Naive thymus-derived CD4-positive, alpha-beta T cell (primary cell): ENCODE measurements around the gene TREM2. TPM values are rescaled to one million over a fixed set of nuclear protein-coding genes. Genes with fewer than 3 reads are reported as not detected.

Source experiments
- ATAC-seq: fragments of 150-1000 bp; cut with Tn5 transposase; 2 replicates; pipeline ENCODE4 v1.10.0; 2021; ENCODE audit warnings: mild to moderate bottlenecking, moderate library complexity
- CTCF ChIA-PET: fragments of 350-600 bp; sonication (Branson Sonifier 250); formaldehyde crosslinking; loops from one replicate; lab custom pipeline; 2021; ENCODE audit warnings: antibody characterized with exemption; lab: Charles Lee
- POLR2A ChIA-PET: fragments of 350-600 bp; sonication (Branson Sonifier 250); formaldehyde crosslinking; loops from one replicate; lab custom pipeline; 2021; ENCODE audit warnings: antibody characterized with exemption, inconsistent platforms; lab: Charles Lee
- DNase-seq, 9 donors: peaks; one replicate each; pipeline versions ENCODE4 v3.0.0 to v3.0.0-alpha.2; 2020 to 2022; ENCODE audit warnings: mixed read lengths in 1 of 9
- H3K27ac ChIP-seq: one replicate; pipeline ENCODE4 v1.7.0; 2013; ENCODE audit warnings: mild to moderate bottlenecking, low read depth, low read length, moderate library complexity
- H3K27me3 ChIP-seq, 2 donors: one replicate each; pipeline ENCODE4 v1.7.0; 2013; ENCODE audit warnings: low read length in 2 of 2, mild to moderate bottlenecking in 2 of 2, moderate library complexity in 2 of 2; ENCODE audit not compliant: control insufficient read depth in 2 of 2, insufficient read depth in 2 of 2
- H3K36me3 ChIP-seq, 3 experiments: 1 replicate in 2 of 3; 2 replicates in 1 of 3; pipeline ENCODE4 v1.7.0; 2013; ENCODE audit warnings: low read length in 3 of 3, mild to moderate bottlenecking in 3 of 3, moderate library complexity in 1 of 3; ENCODE audit not compliant: insufficient read depth in 3 of 3, control insufficient read depth in 2 of 3
- H3K4me1 ChIP-seq, 2 donors: one replicate each; pipeline ENCODE4 v1.7.0; 2013; ENCODE audit warnings: low read length in 2 of 2, mild to moderate bottlenecking in 2 of 2, moderate library complexity in 1 of 2; ENCODE audit not compliant: control insufficient read depth in 2 of 2, insufficient read depth in 2 of 2
- H3K4me3 ChIP-seq: 2 replicates; pipeline ENCODE4 v1.7.0; 2013; ENCODE audit warnings: mild to moderate bottlenecking, low read length
- H3K9me3 ChIP-seq, 3 experiments: 1 replicate in 2 of 3; 2 replicates in 1 of 3; pipeline ENCODE4 v1.7.0; 2013; ENCODE audit warnings: low read length in 3 of 3; ENCODE audit not compliant: control insufficient read depth in 2 of 3
- H3K27ac Mint-ChIP-seq, 9 donors: one replicate each; pipeline ENCODE4 v1.8.0; 2020 to 2022; ENCODE audit warnings: mixed read lengths in 9 of 9, mild to moderate bottlenecking in 8 of 9, moderate library complexity in 5 of 9, inconsistent platforms in 2 of 9
- H3K27me3 Mint-ChIP-seq, 5 donors: one replicate each; pipeline ENCODE4 v1.8.0; 2021 to 2022; ENCODE audit warnings: mixed read lengths in 5 of 5, mild to moderate bottlenecking in 1 of 5
- H3K36me3 Mint-ChIP-seq, 5 donors: one replicate each; pipeline ENCODE4 v1.8.0; 2020 to 2022; ENCODE audit warnings: mixed read lengths in 5 of 5, mild to moderate bottlenecking in 3 of 5, inconsistent platforms in 1 of 5
- H3K4me1 Mint-ChIP-seq, 7 donors: one replicate each; pipeline ENCODE4 v1.8.0; 2020 to 2022; ENCODE audit warnings: mixed read lengths in 7 of 7, mild to moderate bottlenecking in 3 of 7, inconsistent platforms in 1 of 7
- H3K4me3 Mint-ChIP-seq, 10 donors: one replicate each; pipeline ENCODE4 v1.8.0; 2020 to 2022; ENCODE audit warnings: mild to moderate bottlenecking in 10 of 10, mixed read lengths in 10 of 10, moderate library complexity in 6 of 10, inconsistent platforms in 2 of 10
- H3K9me3 Mint-ChIP-seq, 11 donors: one replicate each; pipeline ENCODE4 v1.8.0; 2020 to 2022; ENCODE audit warnings: mixed read lengths in 11 of 11, mild to moderate bottlenecking in 4 of 11, inconsistent platforms in 1 of 11, moderate library complexity in 1 of 11
- intact Hi-C, 2 donors: fragments of 100-400 bp; cut with micrococcal nuclease; formaldehyde crosslinking; loops; one replicate each; pipeline ENCODE4 v1.15.1; 2023
- polyA plus RNA-seq, 2 donors: library from polyadenylated mRNA; unstranded; fragments of 300-500 nt; fragmentation: Illumina TruSeq; gene quantifications; one replicate each; pipeline ENCODE4 v1.2.3, GENCODE V29; 2021
- total RNA-seq, 6 experiments: library from RNA in 5 of 6; stranded (reverse) in 5 of 6; gene quantifications; 1 replicate in 5 of 6; 2 replicates in 1 of 6; pipeline ENCODE4 v1.2.3 and lab custom pipeline; 2021 to 2026

The TREM2 gene
- total and polyA plus RNA-seq, 7 experiments from 2014 or later, result 3.1 to 3.2 TPM; not detected in 5

DNA sequence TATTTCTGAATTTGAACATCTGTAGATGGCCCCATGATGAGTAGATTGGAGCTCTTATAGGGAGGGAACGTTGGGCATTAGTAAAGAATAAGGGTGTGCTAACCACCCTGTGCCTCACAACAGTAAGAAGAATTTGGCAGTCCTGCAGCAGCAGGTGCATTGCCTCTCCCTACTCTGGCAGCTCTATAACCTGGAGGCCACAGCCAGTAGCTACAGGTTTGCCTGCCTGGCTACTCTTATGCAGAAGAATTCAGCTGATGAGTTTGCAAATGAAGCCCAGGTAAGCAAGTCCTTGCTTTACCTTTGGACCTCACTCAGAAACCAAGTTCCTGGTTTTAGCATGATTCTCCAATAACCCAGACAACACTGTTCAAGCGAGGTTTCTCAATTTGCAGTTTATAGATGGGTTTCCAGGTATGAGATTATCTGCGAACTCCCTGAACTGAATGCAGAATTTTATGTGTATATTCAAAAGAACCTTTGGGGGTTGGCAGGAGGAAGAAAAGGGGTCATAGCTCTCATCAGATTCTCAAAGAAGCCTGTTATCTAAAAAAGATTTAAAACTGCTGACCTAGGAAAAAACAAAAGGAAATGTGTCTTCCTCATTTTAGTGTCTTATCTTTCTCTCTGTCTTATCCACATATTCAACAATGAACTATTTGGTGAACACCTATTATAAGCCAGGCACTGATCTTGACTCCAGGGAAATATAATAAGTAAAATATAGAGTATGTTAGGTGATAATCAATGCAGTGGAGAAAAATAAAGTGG, 27.7 kb downstream of the TREM2 start:
- ChIA-PET CTCF (no interaction called here), POLR2A (no interaction called here)
- Histone ChIP-seq H3K36me3 (peaks cover 0 to 23% (median 0%) of the 10 kb centered on the region in 3 experiments), H3K4me3 (no peak overlapping the region), H3K4me1 (no peaks in the 10 kb centered on the region), H3K9me3 (no peaks in the 10 kb centered on the region), H3K27ac (no peak overlapping the region), H3K27me3 (no peaks in the 10 kb centered on the region)
- H3K9me3 Mint-ChIP-seq, result peaks cover 0 to 2% (median 0%) of the 10 kb centered on the region in 11 donors
- no peaks in the 10 kb centered on the region for H3K27me3 Mint-ChIP-seq
- ATAC-seq (no peak), DNase-seq (no peak)
- peaks cover 5 to 49% (median 36%) of the 10 kb centered on the region in 5 donors for H3K36me3 Mint-ChIP-seq
- no peak overlapping the region for H3K27ac Mint-ChIP-seq
- no peak overlapping the region for H3K4me3 Mint-ChIP-seq
- H3K4me1 Mint-ChIP-seq, result peaks cover 0 to 5% (median 0%) of the 10 kb centered on the region in 7 donors
- intact Hi-C loops, result no loop called here

DNA sequence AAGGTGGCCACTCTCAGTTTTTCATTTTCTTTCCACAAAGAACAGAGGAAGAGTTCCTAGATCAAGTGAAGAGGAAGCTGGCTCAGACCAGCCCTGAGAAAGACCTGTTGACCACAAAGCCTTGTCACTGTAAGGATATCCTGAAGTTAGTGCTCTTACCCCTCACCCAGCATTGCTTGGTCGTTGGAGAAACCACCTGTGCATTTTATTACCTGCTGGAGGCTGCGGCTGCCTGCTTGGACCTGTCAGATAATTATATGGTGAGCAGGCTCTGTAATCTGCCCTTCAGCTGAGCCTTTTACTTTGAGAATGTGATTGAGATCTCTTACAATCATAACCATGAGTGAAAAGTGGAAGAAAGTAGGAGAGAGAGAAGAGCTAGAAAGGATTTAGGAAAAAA, 30.7 kb downstream of the TREM2 start:
- ATAC-seq (no peak), DNase-seq (no peak)
- Mint-ChIP-seq H3K27me3 (no peaks in the 10 kb centered on the region), H3K4me1 (peaks cover 0 to 5% (median 0%) of the 10 kb centered on the region in 7 donors), H3K9me3 (peaks cover 0 to 3% (median 0%) of the 10 kb centered on the region in 11 donors), H3K27ac (peak overlapping the region in 1 of 9 donors; percentile 36), H3K36me3 (peaks cover 6 to 39% (median 32%) of the 10 kb centered on the region in 5 donors), H3K4me3 (no peak overlapping the region)
- intact Hi-C loops, result no loop called here
- Histone ChIP-seq H3K27ac (no peak overlapping the region), H3K9me3 (no peaks in the 10 kb centered on the region), H3K36me3 (peaks cover 0 to 17% (median 0%) of the 10 kb centered on the region in 3 experiments), H3K4me3 (no peak overlapping the region), H3K4me1 (no peaks in the 10 kb centered on the region), H3K27me3 (no peaks in the 10 kb centered on the region)
- ChIA-PET POLR2A (no interaction called here), CTCF (no interaction called here)

DNA sequence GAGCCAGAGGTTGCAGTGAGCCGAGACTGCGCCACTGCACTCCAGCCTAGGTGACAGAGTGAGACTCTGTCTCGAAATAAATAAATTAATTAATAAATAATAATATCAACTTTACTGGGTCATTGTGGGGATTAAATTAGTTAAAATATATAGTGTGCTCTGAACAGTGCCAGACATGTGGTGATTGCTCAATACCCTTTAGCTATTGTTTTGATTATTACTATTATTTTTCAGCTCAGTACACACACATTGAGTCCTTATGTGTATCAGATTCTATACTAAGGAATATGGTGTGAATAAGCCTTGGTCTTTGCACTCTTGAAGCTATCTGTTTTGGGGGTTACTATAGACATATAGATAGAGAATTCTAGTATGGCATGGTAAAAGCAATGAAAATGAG, 37.6 kb downstream of the TREM2 start:
- Histone ChIP-seq H3K4me1 (no peaks in the 10 kb centered on the region), H3K4me3 (no peak overlapping the region), H3K27me3 (no peaks in the 10 kb centered on the region), H3K36me3 (peaks cover 0 to 15% (median 0%) of the 10 kb centered on the region in 3 experiments), H3K9me3 (no peaks in the 10 kb centered on the region), H3K27ac (no peak overlapping the region)
- Mint-ChIP-seq H3K9me3 (peaks cover 0 to 3% (median 0%) of the 10 kb centered on the region in 11 donors), H3K36me3 (peaks cover 9 to 44% (median 35%) of the 10 kb centered on the region in 5 donors), H3K4me1 (no peaks in the 10 kb centered on the region), H3K4me3 (no peak overlapping the region), H3K27ac (no peak overlapping the region), H3K27me3 (no peaks in the 10 kb centered on the region)
- DNase-seq (no peak), ATAC-seq (no peak)
- ChIA-PET CTCF (no interaction called here), POLR2A (no interaction called here)
- intact Hi-C loops, result no loop called here

DNA sequence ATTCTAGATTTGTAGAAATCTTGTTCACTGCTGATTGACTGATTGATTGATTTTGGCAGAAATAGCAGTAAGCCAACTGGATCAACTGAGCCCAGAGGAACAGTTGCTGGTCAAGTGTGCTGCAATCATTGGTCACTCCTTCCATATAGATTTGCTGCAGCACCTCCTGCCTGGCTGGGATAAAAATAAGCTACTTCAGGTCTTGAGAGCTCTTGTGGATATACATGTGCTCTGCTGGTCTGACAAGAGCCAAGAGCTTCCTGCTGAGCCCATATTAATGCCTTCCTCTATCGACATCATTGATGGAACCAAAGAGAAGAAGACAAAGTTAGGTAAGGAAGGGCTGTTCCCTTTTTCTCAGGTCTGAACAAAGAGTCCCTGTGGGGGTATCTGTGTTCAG, 40.0 kb downstream of the TREM2 start:
- H3K4me1 Mint-ChIP-seq, result no peaks in the 10 kb centered on the region
- CTCF ChIA-PET, result no interaction called here

DNA sequence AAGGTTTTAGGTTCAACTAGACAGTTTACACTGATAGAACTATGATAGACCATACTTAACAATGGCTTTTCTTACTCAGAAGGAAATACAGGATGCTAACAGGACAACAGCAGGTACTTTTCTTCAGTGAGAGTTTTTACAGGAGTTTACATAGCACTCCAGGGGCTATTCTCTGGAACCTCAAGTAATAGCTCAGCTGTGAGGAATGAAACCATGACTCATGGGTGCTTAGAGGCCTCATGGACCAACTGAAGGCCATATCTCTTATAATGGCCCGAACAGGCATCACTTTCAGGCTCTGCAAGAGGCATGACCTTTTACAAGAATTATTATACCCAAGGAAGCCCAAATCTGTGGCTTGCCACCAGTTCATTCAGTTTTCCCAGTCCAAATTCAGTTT, 40.5 kb downstream of the TREM2 start:
- no peak overlapping the region for H3K4me3 Mint-ChIP-seq
- no peak overlapping the region for H3K27ac ChIP-seq
- H3K27ac Mint-ChIP-seq, result no peak overlapping the region
- no peaks in the 10 kb centered on the region for H3K4me1 ChIP-seq
- ChIA-PET CTCF (no interaction called here), POLR2A (no interaction called here)
- H3K27me3 Mint-ChIP-seq, result no peaks in the 10 kb centered on the region
- H3K9me3 ChIP-seq, result no peaks in the 10 kb centered on the region
- no peaks in the 10 kb centered on the region for H3K27me3 ChIP-seq
- ATAC-seq (no peak), DNase-seq (no peak)
- peaks cover 0 to 2% (median 0%) of the 10 kb centered on the region in 11 donors for H3K9me3 Mint-ChIP-seq
- H3K4me3 ChIP-seq, result no peak overlapping the region
- H3K36me3 ChIP-seq, result peaks cover 0 to 18% (median 0%) of the 10 kb centered on the region in 3 experiments
- no peaks in the 10 kb centered on the region for H3K4me1 Mint-ChIP-seq
- intact Hi-C loops, result no loop called here
- H3K36me3 Mint-ChIP-seq, result peaks cover 7 to 57% (median 34%) of the 10 kb centered on the region in 5 donors

More for the DNA sequence above, 40.0 kb downstream of the TREM2 start:
- no peaks in the 10 kb centered on the region for H3K9me3 ChIP-seq
- H3K9me3 Mint-ChIP-seq, result peaks cover 0 to 3% (median 0%) of the 10 kb centered on the region in 11 donors
- no peaks in the 10 kb centered on the region for H3K27me3 ChIP-seq
- intact Hi-C loops, result no loop called here
- POLR2A ChIA-PET, result no interaction called here
- no peaks in the 10 kb centered on the region for H3K4me1 ChIP-seq
- no peak overlapping the region for H3K4me3 ChIP-seq
- no peak for DNase-seq
- H3K27me3 Mint-ChIP-seq, result no peaks in the 10 kb centered on the region
- ATAC-seq, result no peak
- H3K4me3 Mint-ChIP-seq, result no peak overlapping the region
- peak overlapping the region in 1 of 9 donors; percentile 58 for H3K27ac Mint-ChIP-seq
- H3K36me3 ChIP-seq, result peaks cover 0 to 18% (median 0%) of the 10 kb centered on the region in 3 experiments
- peaks cover 9 to 54% (median 35%) of the 10 kb centered on the region in 5 donors for H3K36me3 Mint-ChIP-seq
- no peak overlapping the region for H3K27ac ChIP-seq

DNA sequence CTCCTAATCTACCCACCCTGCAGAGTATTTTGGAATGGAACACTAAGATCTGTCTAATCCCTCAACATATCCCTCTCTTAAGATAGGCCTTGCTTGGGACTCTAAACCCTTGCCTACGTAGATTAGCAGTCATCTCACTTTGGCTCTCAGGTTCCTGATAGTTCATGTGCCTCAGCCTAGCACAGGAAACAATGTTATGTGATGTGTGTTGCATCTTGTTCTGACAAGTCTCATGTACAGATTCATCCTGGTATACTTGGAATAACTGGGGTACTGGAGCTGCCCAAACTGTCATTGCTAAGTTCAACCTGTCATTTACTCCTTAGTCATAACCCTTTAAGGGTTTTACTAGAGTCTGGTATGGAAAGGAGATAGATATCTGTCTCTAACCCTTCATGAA, 42.9 kb downstream of the TREM2 start:
- DNase-seq, result no peak
- intact Hi-C loops, result no loop called here
- no peaks in the 10 kb centered on the region for H3K4me1 Mint-ChIP-seq

DNA sequence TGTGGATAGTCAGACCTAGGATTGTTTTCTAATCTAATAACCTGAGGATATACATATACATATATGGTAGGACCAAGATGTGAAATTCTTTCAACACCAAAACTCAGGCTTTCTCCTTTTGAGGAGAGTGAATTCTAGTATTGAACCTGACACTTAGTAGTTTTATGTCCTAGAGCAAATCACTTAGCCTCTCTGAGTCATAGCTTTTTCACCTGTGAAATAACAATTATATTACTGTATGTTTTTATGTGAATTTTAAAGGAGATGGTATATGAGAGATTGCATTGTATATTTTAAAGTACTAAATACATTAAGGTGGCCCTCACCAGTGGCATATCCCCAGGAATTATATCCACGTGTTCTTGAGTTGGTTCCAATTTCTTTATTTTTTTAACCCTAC, 43.4 kb downstream of the TREM2 start:
- peaks cover 0 to 18% (median 0%) of the 10 kb centered on the region in 3 experiments for H3K36me3 ChIP-seq
- H3K9me3 ChIP-seq, result no peaks in the 10 kb centered on the region
- Mint-ChIP-seq H3K36me3 (peaks cover 3 to 56% (median 32%) of the 10 kb centered on the region in 5 donors), H3K4me3 (no peak overlapping the region), H3K27me3 (no peaks in the 10 kb centered on the region), H3K4me1 (no peaks in the 10 kb centered on the region), H3K27ac (no peak overlapping the region), H3K9me3 (no peaks in the 10 kb centered on the region)
- no peak for DNase-seq
- H3K4me1 ChIP-seq, result no peaks in the 10 kb centered on the region
- no peak overlapping the region for H3K27ac ChIP-seq
- POLR2A ChIA-PET, result no interaction called here
- CTCF ChIA-PET, result no interaction called here
- no peak for ATAC-seq
- intact Hi-C loops, result no loop called here
- H3K4me3 ChIP-seq, result no peak overlapping the region
- no peaks in the 10 kb centered on the region for H3K27me3 ChIP-seq

More for the DNA sequence above, 42.9 kb downstream of the TREM2 start:
- H3K9me3 ChIP-seq, result no peaks in the 10 kb centered on the region
- H3K27me3 ChIP-seq, result no peaks in the 10 kb centered on the region
- ATAC-seq, result no peak
- peaks cover 0 to 18% (median 0%) of the 10 kb centered on the region in 3 experiments for H3K36me3 ChIP-seq
- ChIA-PET POLR2A (no interaction called here), CTCF (no interaction called here)
- Mint-ChIP-seq H3K27ac (no peak overlapping the region), H3K36me3 (peaks cover 3 to 59% (median 29%) of the 10 kb centered on the region in 5 donors), H3K4me3 (no peak overlapping the region), H3K27me3 (no peaks in the 10 kb centered on the region), H3K9me3 (no peaks in the 10 kb centered on the region)
- no peak overlapping the region for H3K4me3 ChIP-seq
- no peaks in the 10 kb centered on the region for H3K4me1 ChIP-seq
- no peak overlapping the region for H3K27ac ChIP-seq
